Activated naive CD4-positive, alpha-beta T cell treated with anti-CD3 and anti-CD28 coated beads for 36 hours (primary cell): ENCODE results near the gene THRAP3. TPM values are rescaled to one million over a fixed set of nuclear protein-coding genes. Genes with fewer than 3 reads are reported as not detected.
A peak's percentile ranks its signal among the peaks of the same experiment; 100 is the strongest.

Experiments
- CTCF ChIA-PET: fragments of 350-600 bp; sonication (Branson Sonifier 250); formaldehyde crosslinking; loops from one replicate; lab custom pipeline; 2021; ENCODE audit warnings: antibody characterized with exemption; lab: Charles Lee
- DNase-seq: peaks from one replicate; pipeline ENCODE4 v3.0.0-alpha.2; 2020
- H3K27ac Mint-ChIP-seq: one replicate; pipeline ENCODE4 v1.8.0; 2021; ENCODE audit warnings: mild to moderate bottlenecking, mixed read lengths
- H3K27me3 Mint-ChIP-seq: one replicate; pipeline ENCODE4 v1.8.0; 2021; ENCODE audit warnings: low read depth, mixed read lengths
- H3K36me3 Mint-ChIP-seq: one replicate; pipeline ENCODE4 v1.8.0; 2021; ENCODE audit warnings: low read depth, mixed read lengths
- H3K4me1 Mint-ChIP-seq: one replicate; pipeline ENCODE4 v1.8.0; 2021; ENCODE audit warnings: low read depth, mixed read lengths
- H3K4me3 Mint-ChIP-seq: one replicate; pipeline ENCODE4 v1.8.0; 2021; ENCODE audit warnings: mild to moderate bottlenecking, moderate library complexity, mixed read lengths
- H3K9me3 Mint-ChIP-seq: one replicate; pipeline ENCODE4 v1.8.0; 2021; ENCODE audit warnings: mixed read lengths
- intact Hi-C: fragments of 100-400 bp; cut with micrococcal nuclease; formaldehyde crosslinking; loops from one replicate; pipeline ENCODE4 v1.15.1; 2023
- total RNA-seq, 2 experiments: library from RNA; stranded (reverse); gene quantifications; one replicate each; pipeline ENCODE4 v1.2.3, GENCODE V29; 2021

Gene THRAP3
- total RNA-seq, 2 experiments from 2014 or later, result 128 to 133 TPM

DNA sequence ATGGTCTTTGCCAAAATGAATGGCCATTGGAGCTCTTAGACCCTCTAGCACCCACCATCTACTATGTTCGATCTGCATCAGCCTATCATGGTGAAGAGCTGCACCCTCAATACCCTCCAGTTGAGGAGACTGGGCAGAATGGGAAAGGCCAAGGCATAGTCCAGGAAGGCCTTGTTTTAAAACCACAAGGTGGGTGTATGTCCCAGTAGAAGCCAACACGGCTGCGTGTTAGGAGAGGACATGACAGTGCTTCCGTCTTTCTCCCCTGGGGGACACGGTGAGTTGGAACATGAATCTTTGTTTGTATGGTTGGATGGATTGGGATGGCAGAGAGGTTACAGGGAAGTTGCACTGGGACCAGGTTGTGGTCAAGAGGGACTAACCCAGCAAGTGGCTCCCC is 63.4 kb downstream of the THRAP3 start:
- no peak for DNase-seq
- peaks cover 56% of the 10 kb centered on the region for H3K36me3 Mint-ChIP-seq
- H3K4me1 Mint-ChIP-seq, result peaks cover 24% of the 10 kb centered on the region
- no peaks in the 10 kb centered on the region for H3K27me3 Mint-ChIP-seq
- intact Hi-C loops, result loop anchor here (5.0 kb wide), 1 partner anchor 80 kb away; no protein-coding TSS in a partner anchor
- no peak overlapping the region for H3K27ac Mint-ChIP-seq
- H3K4me3 Mint-ChIP-seq, result no peak overlapping the region
- H3K9me3 Mint-ChIP-seq, result no peaks in the 10 kb centered on the region
- CTCF ChIA-PET, result interaction anchor here (0.6 to 4.1 kb wide), 6 partner anchors 8 to 412 kb away, joined by 3 to 33 read pairs (median 4); partner anchors contain the start of gene TRAPPC3

DNA sequence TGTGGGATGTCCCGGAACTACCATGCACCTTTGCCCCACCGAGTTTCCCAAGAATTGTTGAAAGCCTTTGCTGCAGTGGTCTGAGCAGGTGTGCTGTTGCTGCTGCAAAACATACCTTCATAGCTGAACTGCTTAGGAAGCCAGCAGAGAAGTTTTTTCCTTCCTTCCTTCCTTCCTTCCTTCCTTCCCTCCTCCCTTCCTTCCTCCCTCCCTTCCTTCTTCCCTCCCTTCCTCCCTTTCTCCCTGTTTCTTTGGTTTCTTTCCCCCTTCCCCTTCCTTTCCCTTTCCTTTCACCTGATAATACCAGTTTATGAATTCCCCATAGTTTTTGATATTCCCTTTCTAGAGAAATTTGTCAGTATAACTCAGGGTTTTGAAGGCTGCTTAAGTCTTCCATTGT is 71.1 kb downstream of the THRAP3 start:
- H3K4me1 Mint-ChIP-seq, result peaks cover 17% of the 10 kb centered on the region
- H3K9me3 Mint-ChIP-seq, result no peaks in the 10 kb centered on the region
- intact Hi-C loops, result no loop called here
- peaks cover 33% of the 10 kb centered on the region for H3K36me3 Mint-ChIP-seq
- H3K4me3 Mint-ChIP-seq, result no peak overlapping the region
- no peaks in the 10 kb centered on the region for H3K27me3 Mint-ChIP-seq
- CTCF ChIA-PET, result interaction anchor here (0.9 to 2.9 kb wide), 3 partner anchors 8 to 12 kb away, joined by 4 to 8 read pairs (median 5); no protein-coding TSS in a partner anchor
- DNase-seq, result no peak
- no peak overlapping the region for H3K27ac Mint-ChIP-seq

DNA sequence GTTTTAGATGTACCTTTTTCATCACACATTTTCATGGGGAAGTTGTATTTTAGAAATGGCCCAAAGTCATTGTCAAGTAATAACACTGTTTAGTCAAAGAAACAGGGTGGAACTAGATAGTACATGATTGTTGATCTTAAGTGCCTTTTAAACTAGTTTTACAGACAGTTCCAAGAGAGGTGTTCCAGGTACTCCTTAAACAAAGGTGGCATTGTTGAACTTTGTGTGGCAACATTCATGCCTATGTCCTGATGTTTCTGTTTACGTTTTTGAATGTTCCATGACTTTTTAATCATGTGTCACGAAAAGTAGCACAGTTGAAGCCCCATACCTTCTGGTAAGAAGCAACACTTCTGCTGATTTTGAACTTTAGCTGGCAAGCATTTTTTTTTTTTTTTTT is 72.8 kb downstream of the THRAP3 start:
- Mint-ChIP-seq H3K27ac (no peak overlapping the region), H3K4me1 (peaks cover 32% of the 10 kb centered on the region), H3K36me3 (peaks cover 38% of the 10 kb centered on the region), H3K9me3 (no peaks in the 10 kb centered on the region), H3K27me3 (no peaks in the 10 kb centered on the region), H3K4me3 (no peak overlapping the region)
- DNase-seq, result no peak
- intact Hi-C loops, result no loop called here
- CTCF ChIA-PET, result interaction anchor here (1.3 to 1.5 kb wide), 2 partner anchors 11 to 14 kb away, joined by 5 to 11 read pairs; no protein-coding TSS in a partner anchor

DNA sequence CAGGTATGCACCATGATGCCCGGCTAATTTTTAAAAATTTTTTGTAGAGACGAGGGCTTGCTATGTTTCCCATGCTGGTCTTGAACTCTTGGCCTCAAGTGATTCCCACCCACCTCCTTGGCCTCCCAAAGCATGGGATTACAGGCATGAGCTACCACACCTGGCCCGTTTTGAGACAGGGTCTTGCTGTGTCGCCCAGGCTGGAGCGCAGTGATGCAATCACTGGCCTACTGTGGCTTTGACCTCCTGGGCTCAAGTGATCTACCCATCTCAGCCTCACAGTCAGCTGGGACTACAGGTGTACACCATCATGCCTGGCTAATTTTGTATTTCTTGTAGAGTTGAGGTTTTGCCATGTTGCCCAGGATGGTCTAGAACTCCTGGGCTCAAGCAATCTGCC is 74.4 kb downstream of the THRAP3 start:
- Mint-ChIP-seq H3K4me1 (peaks cover 46% of the 10 kb centered on the region), H3K27ac (peak overlapping the region; percentile 72), H3K4me3 (no peak overlapping the region), H3K9me3 (no peaks in the 10 kb centered on the region), H3K27me3 (no peaks in the 10 kb centered on the region), H3K36me3 (peaks cover 34% of the 10 kb centered on the region)
- DNase-seq, result no peak
- intact Hi-C loops, result no loop called here
- CTCF ChIA-PET, result interaction anchor here (0.6 to 2.8 kb wide), 4 partner anchors 13 to 149 kb away, joined by 3 to 11 read pairs (median 6); partner anchors contain the start of gene TRAPPC3

DNA sequence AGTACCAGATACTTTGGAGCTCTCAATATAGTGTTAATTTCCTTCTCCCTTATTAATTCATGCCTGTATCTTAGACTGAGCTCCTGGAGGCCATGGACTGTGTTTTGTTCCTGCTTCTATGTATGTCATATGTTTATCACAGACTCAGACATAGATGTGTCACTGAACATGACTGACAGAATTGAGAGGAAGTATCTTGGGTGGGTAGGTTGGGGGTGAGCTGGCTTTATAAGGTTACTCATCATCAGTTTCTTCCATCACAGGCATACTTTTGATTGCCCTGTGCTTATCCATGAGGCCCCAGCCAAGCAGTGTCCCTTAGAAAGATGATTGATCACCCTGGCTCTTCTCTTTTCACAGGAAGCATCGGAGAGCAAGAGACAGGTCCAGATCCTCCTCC is 76.3 kb downstream of the THRAP3 start:
- peak overlapping the region; percentile 77 for H3K27ac Mint-ChIP-seq
- peaks cover 64% of the 10 kb centered on the region for H3K4me1 Mint-ChIP-seq
- CTCF ChIA-PET, result interaction anchor here (0.6 to 2.8 kb wide), 21 partner anchors 9 to 252 kb away, joined by 3 to 15 read pairs (median 4); partner anchors contain the start of gene TRAPPC3
- H3K27me3 Mint-ChIP-seq, result no peaks in the 10 kb centered on the region
- H3K36me3 Mint-ChIP-seq, result peaks cover 29% of the 10 kb centered on the region
- peak; percentile 39 for DNase-seq
- intact Hi-C loops, result loop anchor here (1.0 to 2.0 kb wide), 5 partner anchors 69 to 1178 kb away; partner anchors contain the start of genes THRAP3 and TRAPPC3
- H3K9me3 Mint-ChIP-seq, result no peaks in the 10 kb centered on the region
- no peak overlapping the region for H3K4me3 Mint-ChIP-seq

DNA sequence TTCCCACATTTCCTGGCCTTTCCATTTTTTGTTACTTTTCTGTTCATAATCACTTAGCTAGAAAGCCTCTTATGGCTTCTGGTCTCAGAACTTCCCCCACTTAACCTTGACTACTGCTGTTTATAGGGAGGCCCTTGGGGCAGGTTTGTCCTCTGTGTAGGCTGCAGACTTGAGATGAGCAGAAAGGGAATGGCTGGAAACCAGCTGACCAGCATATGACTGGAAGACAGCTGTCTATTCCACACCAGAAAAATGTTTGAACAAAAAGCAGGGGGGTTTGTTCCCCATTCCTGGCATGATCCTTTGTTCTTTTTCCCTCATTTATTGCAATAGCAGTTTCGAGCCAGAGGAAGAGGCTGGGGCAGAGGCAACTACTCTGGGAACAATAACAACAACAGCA is 77.0 kb downstream of the THRAP3 start:
- intact Hi-C loops, result loop anchor here (2.0 kb wide), 1 partner anchor 86 kb away; no protein-coding TSS in a partner anchor
- peaks cover 70% of the 10 kb centered on the region for H3K4me1 Mint-ChIP-seq
- no peak for DNase-seq

DNA sequence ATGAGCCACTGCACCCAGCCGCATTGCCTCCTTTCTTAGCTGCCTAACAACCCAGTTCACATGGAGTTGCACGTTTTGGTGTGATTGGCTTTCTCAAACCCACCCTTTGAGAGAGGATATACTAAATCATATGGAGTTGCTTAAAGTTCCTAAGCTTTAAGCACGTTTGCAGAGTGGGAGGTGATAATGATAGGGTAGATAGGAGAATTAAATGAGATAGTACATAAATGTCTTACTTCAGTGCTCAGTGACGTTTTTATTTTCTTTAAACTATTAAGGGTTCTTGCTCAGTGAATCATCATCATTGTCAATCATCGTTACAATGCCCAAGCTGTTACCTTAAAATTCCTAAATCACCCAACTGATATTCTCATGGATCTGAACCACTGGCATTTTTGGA is 79.0 kb downstream of the THRAP3 start:
- CTCF ChIA-PET, result interaction anchor here (1.1 to 1.7 kb wide), 3 partner anchors 10 to 154 kb away, joined by 3 to 5 read pairs (median 3); partner anchors contain the start of gene TRAPPC3
- peaks cover 78% of the 10 kb centered on the region for H3K4me1 Mint-ChIP-seq
- no peak for DNase-seq
- intact Hi-C loops, result no loop called here
- H3K27ac Mint-ChIP-seq, result peak overlapping the region; percentile 68
- H3K27me3 Mint-ChIP-seq, result no peaks in the 10 kb centered on the region
- peaks cover 24% of the 10 kb centered on the region for H3K36me3 Mint-ChIP-seq
- H3K9me3 Mint-ChIP-seq, result no peaks in the 10 kb centered on the region
- H3K4me3 Mint-ChIP-seq, result no peak overlapping the region

More for the DNA sequence above, 77.0 kb downstream of the THRAP3 start:
- Mint-ChIP-seq H3K4me3 (no peak overlapping the region), H3K27me3 (no peaks in the 10 kb centered on the region), H3K9me3 (no peaks in the 10 kb centered on the region), H3K27ac (peak overlapping the region; percentile 77), H3K36me3 (peaks cover 26% of the 10 kb centered on the region)
- CTCF ChIA-PET, result interaction anchor here (0.5 to 2.8 kb wide), 6 partner anchors 16 to 167 kb away, joined by 3 to 15 read pairs (median 7); partner anchors contain the start of gene TRAPPC3

DNA sequence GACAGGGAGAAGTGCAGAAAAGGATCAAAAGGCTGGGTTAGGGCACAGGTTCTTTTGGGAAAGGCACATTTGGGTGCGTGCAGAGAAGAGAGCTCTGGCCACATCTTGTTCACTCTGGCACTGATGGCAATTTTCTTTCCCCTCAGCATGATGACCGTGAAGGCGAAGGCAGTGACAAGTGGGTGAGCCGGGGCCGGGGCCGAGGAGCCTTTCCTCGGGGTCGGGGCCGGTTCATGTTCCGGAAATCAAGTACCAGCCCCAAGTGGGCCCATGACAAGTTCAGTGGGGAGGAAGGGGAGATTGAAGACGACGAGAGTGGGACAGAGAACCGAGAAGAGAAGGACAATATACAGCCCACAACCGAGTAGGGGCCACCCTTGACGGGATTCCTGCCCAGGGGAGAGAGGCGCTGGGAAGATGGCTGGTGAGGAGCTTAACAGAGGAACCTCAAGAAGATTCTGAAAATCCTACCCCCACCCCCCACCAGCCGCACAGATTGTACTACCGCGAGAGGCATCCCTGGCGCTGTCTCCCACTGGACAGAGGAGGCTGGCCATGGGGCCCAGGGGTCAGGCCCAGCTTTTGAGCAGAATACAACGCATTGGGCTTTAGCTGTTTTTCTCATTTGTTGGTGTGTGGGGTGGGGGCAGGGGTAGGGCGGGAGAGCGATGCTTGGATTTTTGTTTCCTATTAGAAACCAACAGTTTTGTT is 79.6 kb downstream of the THRAP3 start:
- Mint-ChIP-seq H3K4me3 (no peak overlapping the region), H3K36me3 (peaks cover 24% of the 10 kb centered on the region), H3K4me1 (peaks cover 76% of the 10 kb centered on the region), H3K9me3 (no peaks in the 10 kb centered on the region), H3K27me3 (no peaks in the 10 kb centered on the region), H3K27ac (peak overlapping the region; percentile 68)
- no peak for DNase-seq
- intact Hi-C loops, result no loop called here
- CTCF ChIA-PET, result interaction anchor here (1.1 to 1.7 kb wide), 3 partner anchors 10 to 154 kb away, joined by 3 to 5 read pairs (median 3); partner anchors contain the start of gene TRAPPC3

DNA sequence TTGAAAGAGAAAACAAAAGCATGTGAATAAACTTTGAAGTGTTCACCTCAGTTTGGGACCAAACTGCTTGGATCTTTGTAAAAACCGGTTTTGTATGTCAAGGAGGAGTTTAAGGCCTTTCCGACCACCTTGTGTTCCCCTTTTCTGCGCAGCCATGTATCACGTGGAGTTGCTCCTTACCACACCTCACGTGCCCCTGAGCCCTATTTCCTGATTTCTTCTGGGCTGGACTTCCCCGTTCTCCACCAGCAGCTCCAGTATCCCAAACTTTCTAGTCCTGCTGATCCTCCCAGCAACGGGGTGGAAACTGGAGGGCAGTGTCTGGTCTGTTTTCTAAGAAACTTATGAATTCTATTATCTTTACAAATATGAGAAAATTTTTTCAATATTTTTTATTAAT is 80.3 kb downstream of the THRAP3 start:
- peaks cover 24% of the 10 kb centered on the region for H3K36me3 Mint-ChIP-seq
- no peak overlapping the region for H3K4me3 Mint-ChIP-seq
- no peaks in the 10 kb centered on the region for H3K27me3 Mint-ChIP-seq
- H3K4me1 Mint-ChIP-seq, result peaks cover 71% of the 10 kb centered on the region
- peak overlapping the region; percentile 59 for H3K27ac Mint-ChIP-seq
- DNase-seq, result no peak
- H3K9me3 Mint-ChIP-seq, result no peaks in the 10 kb centered on the region
- CTCF ChIA-PET, result interaction anchor here (1.1 kb wide), 1 partner anchor 11 kb away, joined by 3 read pairs; no protein-coding TSS in a partner anchor
- intact Hi-C loops, result no loop called here

DNA sequence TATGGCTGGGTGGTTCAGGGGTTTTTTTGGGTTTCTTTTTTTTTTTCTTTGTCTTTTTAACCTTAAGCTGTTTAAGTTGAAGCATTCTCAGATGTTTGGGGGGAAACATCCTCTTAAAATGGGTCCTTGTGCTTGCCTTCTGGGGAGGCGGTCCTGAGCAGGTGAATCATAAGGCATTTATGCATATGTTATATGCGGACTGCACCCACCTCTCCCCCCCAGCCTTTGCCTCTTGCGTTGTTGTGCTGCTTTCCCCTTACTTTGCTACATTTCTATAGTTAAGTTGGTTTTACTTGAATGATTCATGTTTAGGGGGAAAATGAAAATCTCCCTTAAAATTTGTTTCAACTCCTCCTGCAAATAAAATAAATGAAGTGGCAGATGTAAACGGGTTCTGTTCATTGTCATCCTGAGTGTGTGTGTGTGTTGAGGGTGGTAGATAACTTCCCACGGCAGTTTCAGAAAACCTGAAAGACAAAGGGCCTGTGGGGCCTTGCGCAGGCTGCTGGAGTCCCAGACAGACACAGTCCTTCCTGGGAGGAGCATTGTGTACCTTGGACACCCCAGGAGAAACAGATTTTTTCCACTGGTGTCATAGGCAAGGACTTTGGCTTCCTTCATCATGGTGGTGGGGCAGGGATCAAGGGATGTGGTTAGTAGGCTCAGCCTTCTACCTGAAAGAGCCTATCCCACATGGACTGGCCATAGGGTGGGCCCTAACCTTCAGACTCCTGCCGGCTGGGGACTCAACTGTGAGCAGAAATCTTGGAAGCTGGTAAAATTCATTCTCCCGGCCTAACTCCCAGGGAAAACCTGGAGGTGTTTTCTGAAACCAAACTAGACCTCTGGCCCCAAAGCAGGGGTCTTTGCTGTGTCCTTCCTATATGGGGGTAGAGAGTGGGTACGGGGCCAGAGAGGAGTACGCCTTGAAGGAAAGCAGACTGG is 81.0 kb downstream of the THRAP3 start:
- Mint-ChIP-seq H3K27ac (peak overlapping the region; percentile 84), H3K9me3 (no peaks in the 10 kb centered on the region), H3K4me3 (peak overlapping the region; percentile 96), H3K4me1 (peaks cover 64% of the 10 kb centered on the region), H3K36me3 (peaks cover 24% of the 10 kb centered on the region), H3K27me3 (no peaks in the 10 kb centered on the region)
- CTCF ChIA-PET, result interaction anchor here (1.2 to 1.5 kb wide), 2 partner anchors 14 to 62 kb away, joined by 3 to 6 read pairs; no protein-coding TSS in a partner anchor
- intact Hi-C loops, result loop anchor here (1.0 to 5.0 kb wide), 2 partner anchors 81 to 218 kb away; partner anchors contain the start of gene ADPRS
- peak; percentile 75 for DNase-seq

DNA sequence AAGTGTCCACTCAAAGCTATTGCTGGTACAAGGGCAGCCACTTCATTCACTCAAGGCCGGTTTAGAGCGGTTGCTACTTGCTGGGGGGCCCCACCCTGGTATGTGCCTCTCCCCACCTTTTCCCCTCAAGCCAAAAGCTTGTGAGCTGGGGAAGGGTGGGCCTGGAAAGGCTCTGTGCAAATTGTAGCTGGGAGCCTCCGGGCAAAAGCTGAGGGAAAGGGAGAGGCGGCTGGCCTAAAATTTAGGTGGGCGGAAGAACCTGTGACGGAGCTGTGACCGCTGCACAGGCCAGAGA is 81.6 kb downstream of the THRAP3 start:
- H3K27ac Mint-ChIP-seq, result peak overlapping the region; percentile 84
- H3K36me3 Mint-ChIP-seq, result peaks cover 19% of the 10 kb centered on the region
- peaks cover 58% of the 10 kb centered on the region for H3K4me1 Mint-ChIP-seq
- H3K27me3 Mint-ChIP-seq, result no peaks in the 10 kb centered on the region
- CTCF ChIA-PET, result interaction anchor here (1.2 to 1.6 kb wide), 3 partner anchors 14 to 156 kb away, joined by 3 to 6 read pairs (median 6); partner anchors contain the start of gene TRAPPC3
- no peak for DNase-seq
- intact Hi-C loops, result loop anchor here (1.0 to 5.0 kb wide), 3 partner anchors 17 to 219 kb away; partner anchors contain the start of genes ADPRS and EVA1B
- no peaks in the 10 kb centered on the region for H3K9me3 Mint-ChIP-seq
- H3K4me3 Mint-ChIP-seq, result peak overlapping the region; percentile 96
